ENCODE measurements around the gene ASPRV1. TPM values are rescaled to one million over a fixed set of nuclear protein-coding genes. Genes with fewer than 3 reads are reported as not detected.

Gene ASPRV1
- total RNA-seq, 1 donor from 2014 or later, result 0.13 TPM

DNA sequence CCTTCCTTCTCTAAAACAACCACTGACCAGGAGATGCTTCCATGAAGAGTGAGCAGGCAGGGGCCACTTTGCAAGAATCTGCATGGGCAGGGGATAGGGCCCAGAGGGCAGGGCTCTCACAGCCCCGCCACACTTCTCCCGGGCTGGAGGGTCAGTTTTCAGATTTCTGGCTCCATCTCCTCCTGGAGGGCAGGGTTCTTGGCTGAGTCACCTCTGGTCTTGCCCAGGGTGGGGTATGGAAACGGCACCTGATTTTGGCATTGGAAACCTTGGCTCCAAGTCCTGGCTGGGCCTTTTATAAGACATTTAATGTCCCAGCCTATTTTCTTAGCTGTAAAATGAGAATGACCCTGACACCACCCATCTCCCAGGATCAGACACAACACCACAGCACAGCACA lies 27.6 kb upstream of the ASPRV1 start:
- DNase-seq (ENCODE audit: low read depth, low spot score), result no peak

DNA sequence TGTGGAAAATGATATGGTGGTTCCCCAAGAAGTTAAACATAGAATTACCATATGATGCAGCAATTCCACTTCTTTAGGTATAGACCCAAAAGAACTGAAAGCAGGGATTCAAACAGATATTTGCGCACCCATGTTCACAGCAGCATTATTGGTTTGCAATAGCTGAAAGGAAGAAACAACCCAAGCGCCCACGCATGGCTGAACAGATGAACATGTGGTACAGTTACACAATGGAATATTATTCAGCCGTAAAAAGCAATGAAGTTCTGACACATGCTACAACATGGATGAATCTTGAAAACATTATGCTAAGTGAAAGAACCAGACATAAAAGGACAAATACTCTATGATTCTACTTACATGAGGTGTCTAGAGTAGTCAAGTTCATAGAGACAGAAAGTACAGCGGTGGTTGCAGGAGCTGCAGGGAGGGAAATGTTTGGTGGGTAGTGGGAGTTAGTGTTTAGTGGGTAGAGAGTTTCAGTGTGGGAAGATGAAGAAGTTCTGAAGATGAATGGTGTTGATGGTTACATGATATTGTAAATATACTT lies 26.7 kb upstream of the ASPRV1 start:
- no peak for DNase-seq (ENCODE audit: low read depth, low spot score)

DNA sequence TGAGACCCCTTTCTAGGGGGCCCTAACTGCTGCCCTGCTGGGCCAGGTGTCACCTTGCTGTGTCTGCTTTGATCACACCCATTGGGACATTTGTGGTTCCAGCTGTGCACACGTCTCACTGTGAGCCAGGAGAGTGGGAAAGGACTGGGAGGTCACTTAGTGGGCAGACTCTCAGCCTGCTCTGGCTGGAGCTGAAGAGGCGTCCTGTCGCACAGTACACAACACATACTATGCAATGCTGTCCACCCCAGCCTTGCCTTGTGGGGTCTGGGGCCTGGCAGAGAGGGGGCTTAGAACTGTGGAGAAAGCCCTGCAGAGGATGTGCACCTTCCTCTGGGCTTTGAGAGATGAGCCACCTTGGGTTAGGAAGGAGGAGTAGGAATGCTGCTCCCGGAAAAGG lies 25.3 kb upstream of the ASPRV1 start:
- no peak for DNase-seq (ENCODE audit: low read depth, low spot score)

DNA sequence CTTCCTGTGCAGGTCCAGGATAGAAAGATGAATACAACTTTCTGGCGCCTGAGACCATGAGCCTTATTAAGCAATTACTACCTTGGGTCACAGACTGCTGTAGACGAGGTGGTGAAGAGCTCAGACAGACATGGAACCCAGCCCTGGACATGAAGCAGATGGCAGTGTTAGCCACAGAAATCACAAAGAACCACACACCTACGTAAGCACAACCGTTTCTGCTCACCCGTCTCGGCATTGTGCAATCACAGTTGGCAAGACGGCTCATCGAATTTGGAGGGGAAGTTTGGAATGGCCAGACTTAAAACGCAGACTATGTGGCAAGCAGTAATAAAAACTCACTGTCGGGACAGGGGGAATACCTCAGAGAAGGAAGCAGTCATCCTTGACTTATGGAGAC lies 24.3 kb upstream of the ASPRV1 start:
- no peak for DNase-seq (ENCODE audit: low read depth, low spot score)

DNA sequence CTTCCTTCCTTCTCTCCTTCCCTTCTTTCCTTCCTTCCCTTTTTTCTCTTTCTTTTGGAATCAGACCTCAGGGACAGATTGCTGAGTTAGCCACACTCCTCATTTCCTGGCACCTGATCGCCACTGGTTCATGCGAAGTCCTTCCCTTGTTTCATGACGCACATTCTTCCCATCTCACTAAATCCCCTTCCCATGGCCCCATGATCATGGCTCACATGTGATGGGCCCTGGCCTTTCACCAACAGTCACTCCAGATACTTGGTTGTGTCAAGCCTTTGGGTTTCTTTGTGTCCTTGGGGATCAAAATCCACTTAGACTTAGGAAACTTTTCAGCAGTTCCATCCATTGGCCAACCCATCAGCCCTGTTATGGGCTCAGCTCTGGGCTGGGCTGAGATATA lies 23.8 kb upstream of the ASPRV1 start:
- no peak for DNase-seq (ENCODE audit: low read depth, low spot score)

DNA sequence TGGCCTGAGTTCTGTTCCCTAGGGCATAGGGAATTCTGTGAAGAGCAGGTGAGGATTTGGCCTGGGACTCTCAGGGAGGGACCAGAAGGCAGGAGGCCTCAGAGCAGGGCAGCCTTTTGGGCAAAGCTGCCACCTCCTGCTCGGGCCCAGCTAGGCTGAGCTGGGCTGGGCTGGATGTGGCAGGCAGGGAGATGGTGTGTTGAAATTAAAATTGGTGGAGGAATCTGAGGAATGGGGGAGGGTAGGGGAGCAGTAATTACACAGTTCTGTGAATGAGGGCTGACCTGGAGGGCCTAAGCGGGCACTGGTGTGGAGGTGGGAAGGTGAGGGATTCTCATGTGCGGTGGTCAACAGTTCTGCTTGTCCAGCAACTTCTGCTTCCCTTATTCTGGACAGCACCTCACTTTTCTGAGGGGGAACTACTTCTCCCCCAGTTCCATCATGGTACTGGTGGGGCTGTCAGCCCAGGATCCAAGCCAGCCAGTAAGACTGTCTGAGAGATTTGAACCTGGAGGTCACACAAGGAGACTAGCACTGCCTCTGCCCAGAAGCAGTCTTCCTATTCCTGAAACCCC lies 22.0 kb upstream of the ASPRV1 start:
- DNase-seq (ENCODE audit: low read depth, low spot score), result no peak

DNA sequence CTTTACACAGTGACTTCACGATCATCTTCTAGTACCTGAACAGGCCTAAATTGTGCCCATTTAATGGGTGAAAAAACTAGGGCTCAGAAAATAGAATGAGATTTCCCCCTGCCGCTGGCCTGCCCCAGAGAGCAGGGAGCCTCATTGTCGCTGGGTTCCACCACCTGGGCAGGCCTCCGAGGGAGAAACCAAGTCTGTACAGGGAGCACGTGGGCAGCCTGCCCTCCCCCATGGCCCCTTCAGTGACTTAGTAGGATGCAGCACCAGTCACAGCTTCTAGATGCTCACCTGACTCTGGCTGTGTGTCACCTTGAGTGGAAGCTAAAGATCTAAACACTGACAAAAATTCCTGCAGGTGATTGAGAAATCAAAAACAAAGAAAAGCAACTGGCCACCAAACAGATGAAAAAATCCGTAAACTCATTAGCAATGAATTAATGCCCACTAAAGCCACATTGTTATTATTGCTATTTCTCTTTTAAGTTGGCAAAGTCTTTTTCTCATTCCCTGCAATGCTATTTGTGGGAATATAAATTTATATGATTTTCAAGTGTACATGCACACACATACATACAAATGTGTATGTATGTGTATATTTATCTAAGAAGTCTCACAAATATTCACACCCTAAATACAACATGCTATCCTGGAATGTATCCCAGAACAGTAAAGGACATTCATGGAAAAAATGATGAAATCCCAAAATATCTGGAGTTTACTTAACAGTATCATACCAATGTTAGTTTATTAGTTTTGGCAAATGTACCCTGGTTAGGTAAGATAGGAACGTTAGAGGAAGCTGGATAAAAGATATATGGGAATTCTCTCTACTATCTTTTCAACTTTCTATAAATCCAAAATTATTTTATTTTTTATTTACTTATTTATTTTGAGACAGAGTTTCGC lies 18.7 kb upstream of the ASPRV1 start:
- DNase-seq (ENCODE audit: low read depth, low spot score), result no peak

DNA sequence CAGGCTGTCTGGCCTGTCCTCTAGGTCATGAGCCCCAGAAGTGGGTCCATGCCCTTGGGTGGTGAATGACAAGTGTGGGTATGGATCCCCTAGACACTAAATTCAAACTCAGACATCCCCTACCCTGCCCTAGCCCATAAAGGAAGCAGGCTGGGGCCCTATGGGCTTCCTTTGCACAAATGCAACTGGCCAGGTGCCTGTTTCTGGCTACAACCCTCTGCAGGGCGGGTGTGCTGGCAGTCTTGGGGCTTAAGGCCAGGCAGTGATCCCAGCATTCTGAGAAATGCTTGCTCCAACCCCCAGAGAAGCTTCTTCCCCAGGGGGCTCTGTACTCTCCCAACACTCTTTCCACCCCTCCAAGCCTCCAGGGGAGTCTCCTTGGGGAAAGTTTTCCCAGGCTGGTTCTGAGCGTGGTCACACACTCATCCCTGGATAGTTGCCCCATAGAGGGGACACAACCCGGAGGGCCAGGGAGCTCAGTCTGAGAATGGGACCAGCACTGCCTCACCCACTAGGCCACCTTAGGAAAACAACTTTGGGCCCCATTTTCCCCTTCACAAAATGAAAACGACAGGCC lies 16.6 kb upstream of the ASPRV1 start:
- no peak for DNase-seq (ENCODE audit: low read depth, low spot score)

DNA sequence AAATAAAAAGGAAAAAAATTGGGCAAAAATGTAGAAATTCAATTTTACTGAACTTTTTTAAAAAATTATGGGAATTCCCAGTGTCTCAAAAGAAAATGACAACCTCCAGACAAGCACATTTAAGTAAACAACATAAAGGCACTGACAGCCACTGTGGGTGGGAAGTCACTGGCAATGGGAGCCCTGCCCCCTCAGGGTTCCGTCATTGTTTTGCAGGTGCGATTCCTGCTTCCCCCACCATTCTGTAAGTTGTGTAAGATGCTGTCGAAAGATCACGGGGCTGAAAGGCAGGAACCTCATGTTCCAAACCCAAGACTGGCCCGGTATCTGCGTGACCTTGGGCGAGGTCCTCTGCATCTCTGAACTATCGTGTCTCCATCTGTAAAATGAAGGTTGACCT lies 15.8 kb upstream of the ASPRV1 start:
- no peak for DNase-seq (ENCODE audit: low read depth, low spot score)

DNA sequence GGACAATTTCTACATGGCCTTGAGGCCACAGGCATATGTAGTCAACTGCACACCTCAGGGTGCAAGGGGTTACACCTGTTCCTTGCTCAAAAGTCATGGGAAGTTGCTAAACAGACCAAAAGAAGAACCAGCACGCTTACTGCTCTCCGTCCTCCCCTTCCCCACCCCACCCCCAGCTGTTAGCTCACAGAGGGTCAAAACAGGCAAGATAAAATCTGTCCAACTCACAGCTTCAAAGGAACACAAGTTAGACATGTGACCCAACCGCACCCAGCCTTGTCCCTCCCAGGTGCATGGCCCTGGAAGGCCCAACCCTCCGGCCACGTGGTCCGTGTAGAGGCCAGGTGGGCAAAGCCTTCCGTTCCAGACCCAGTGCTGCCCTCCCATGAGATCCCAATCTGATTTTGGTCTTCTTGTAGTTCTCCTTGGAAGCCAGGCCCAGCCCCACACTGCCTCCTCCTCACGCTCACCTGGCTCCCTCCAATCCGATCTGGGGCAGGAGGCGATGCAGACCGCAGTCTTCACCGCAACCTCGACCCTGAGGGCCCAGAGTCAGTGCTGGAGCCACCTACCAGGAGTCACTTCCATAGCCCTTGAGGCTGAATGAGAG lies 14.5 kb upstream of the ASPRV1 start:
- DNase-seq (ENCODE audit: low read depth, low spot score), result no peak

DNA sequence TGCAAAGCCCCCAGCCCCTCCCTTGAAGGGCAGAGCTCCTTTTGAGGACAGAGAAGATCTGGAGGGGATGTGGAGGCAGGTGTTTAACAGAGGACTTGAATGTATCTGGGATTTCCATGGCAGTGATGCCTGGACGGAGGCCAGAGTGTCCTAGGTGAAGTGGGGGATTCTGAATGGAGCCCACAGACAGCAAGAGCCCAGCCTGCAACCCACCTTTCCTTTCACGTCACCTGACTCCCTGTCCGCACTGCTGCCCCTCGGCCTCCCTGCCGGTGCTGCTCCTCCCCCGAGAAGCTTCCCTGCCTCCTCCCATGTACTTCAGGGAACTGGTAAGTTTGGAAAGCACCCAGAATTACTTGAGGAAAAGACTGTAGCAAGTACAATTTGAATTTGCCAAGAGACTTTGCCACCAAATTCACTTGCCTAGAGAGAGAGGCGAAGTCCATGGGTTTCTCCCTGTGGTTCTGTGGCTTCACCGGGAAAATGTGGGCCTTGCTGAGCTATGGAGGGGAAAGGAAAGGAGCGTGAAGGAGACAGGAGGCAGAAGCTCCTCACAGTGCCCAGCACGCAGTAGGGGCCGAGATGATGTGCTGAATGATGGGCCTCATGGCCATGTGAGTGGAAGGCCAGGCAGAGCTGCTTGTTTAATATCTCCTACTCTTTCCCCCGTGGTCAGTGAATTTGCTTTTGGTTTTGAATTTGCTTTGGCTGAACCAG lies 13.9 kb upstream of the ASPRV1 start:
- DNase-seq (ENCODE audit: low read depth, low spot score), result no peak

DNA sequence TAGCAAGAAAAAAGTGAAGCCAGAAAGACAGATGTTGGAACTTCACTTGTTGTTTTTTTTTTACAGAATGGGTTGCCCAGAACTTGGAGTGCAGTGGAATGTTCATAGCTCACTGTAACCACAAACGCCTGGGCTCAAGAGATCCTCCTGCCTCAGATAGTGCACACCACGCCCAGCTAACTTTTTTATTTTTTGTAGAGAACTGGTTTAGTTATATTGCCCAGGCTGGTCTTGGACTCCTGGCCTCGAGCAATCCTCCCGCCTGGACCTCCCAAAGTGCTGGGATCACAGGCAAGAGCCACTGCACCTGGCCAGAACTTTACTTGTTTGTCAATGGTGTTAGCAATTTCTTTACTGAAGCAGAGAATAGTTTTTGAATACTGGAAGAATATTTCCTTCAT lies 11.9 kb upstream of the ASPRV1 start:
- no peak for DNase-seq (ENCODE audit: low read depth, low spot score)

DNA sequence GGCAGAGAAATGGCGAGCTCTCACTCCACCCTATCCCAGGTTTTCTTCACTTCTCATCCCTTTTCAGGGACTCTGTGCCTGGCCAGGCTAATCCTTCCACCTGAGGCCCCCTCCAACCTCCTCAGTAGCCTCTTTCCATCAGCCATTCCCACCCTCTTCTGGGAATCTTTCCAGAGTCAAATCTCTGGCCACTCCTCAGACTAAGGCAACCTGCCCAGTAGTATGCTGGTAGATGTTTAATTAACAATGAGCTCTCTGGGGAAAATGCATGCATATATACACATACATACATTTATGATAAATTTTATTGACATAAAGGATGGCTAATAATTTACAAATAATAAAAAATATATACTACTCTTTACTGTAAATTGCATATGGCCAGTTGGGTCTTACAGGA lies 11.4 kb upstream of the ASPRV1 start:
- DNase-seq (ENCODE audit: low read depth, low spot score), result no peak

DNA sequence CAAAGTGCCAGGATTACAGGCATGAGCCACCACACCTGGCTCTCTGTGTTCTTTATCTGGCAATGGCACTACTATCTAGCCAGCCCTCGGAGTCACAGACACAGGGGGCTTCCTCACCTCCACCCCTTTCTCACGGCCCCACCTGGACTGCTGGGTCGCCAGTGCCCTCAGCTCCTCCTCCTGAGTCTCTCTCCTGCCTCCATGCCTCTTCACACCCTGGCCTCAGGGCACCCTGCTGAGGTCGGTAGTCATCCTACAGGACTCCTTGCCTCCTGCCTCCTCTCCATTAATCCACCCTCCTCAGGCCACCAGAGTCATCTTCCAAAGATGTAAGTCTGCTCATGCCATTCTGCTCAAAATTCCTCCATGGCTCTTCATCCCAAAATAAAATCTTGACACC lies 8.6 kb upstream of the ASPRV1 start:
- DNase-seq (ENCODE audit: low read depth, low spot score), result no peak

DNA sequence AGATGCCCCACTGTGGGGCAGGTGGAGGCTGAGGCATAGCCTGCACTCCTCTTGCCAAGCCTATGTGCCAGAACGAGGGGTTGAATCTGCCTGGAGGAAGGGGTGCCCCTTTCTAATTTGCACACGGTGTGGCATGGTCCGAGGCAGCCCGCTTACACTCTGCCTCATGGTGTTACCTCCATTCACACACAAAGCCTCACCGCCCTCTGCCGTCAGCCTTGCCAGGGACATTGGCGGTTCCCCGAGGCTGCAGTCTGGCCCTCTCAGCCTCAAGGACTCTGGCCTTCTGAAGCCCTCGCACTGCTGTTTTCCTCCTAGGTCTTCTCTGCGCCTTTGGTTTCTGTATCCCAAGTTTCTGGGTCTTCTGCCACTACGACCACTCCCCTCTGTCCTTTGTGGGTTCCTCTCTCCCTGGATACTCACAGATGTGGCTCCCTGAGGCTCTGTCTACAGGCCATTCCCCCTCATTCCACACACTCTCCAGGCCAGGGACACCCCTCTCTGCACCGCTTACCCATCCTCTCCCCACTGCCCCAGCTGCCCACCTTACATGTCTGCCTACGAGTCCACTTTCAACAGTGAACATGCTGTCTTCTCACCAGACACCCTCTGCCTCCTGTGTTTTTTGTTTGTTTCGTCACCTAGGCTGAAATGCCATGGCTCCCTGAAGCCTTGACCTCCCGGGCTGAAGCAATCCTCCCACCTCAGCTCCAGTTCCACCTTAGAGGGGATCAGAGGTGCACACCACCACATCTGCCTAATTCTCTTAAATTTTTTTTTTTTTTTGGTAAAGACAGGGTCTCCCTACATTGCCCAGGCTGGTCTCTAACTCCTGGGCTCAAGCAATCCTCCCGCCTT lies 7.9 kb upstream of the ASPRV1 start:
- DNase-seq (ENCODE audit: low read depth, low spot score), result no peak

DNA sequence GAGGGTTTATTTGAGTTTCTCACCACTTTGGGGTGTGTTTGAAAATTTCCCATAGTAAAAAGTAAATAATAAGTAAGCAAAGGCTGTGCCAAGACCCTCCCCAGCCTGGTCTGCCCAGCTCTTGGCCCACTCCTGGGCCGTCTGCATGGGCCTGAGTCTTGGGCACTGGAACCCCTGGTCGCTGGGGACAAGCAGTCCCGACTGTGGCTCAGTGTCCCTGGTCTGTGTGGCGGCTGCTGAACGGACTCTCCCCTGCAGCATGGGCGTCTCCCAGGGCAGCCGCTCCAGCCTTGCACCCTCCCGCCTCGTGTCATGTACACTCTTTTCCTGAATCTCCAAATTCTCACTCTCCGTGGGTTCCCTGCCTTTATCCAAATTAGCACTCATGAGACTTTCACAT lies 7.2 kb upstream of the ASPRV1 start:
- no peak for DNase-seq (ENCODE audit: low read depth, low spot score)

DNA sequence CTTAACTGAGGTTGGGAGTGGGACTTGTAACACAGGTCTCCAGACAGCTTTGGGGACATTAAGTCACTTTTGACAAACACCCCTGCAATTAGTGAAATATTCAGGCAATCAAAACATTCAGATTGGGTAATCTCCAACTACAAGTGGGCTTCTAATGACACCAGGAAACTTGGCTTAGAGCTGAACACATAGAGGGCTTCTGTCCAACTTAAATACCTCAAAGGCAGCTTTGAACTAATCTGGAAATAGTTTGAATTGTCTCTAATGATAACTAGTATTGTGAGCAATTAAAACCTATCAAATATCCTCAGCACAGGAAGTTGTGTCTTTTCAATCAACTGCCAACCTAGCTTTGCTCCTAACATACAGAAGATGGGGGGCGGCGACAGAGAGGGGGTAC lies 5.1 kb upstream of the ASPRV1 start:
- no peak for DNase-seq (ENCODE audit: low read depth, low spot score)

DNA sequence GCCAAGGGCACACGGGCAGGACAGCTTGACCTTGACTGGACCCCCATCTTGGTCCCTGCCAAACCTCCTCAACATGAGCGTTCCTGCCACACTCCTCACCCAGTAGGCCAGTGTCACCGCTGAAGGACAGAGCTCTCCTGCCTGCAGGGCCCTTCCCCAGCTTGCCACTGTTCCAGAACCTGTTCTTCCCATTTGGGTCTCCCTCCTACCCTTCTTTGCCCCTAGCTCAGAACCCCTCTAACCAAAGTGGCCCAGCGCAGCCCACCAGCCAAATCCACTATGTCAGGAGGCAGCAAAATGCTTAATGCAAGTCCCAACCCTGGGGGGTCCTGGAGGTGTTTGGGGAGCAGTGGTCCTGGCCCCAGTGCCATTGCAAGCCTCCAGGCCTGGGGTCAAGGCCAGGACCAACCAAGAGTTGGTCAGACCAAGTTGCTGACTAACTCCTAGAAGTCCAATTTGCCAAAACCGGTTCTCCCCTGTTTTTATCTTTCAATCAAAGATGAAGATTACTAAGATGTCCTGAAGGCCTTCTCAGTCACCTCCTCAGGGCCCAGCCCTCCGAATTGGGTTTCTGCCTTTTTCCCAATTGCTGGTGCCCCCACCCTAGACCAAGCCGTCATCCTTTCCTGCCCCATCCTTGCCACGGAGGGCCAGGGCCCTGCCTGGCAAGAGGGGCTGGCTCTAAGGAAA lies 4.5 kb upstream of the ASPRV1 start:
- DNase-seq (ENCODE audit: low read depth, low spot score), result no peak

DNA sequence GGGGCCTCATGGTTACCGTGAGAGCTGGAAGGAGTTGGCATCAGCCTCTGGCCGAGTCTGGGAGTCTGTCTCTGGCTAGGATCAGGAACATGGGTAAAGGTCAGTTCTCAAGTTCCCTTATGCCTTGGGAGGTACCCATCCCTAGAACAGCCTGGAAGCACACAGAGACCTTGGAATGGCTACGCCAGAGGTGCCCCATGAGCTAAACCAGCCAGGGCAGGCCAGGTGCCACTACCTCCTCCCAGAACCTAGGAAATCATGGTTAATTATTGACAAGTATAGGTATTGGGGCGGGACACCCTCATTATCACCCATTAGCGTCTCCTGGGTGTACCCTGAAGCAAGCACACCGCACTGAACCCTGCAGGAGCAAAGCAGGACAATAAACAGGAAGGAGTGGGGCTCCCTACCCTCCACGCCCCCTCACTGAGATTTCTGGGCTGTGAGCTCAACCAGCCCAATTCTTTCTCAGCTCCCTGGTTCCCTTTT lies 3.0 kb upstream of the ASPRV1 start:
- DNase-seq (ENCODE audit: low read depth, low spot score), result no peak

Measured in pulmonary artery endothelial cell (primary cell).